Measurements from ENCODE around the gene FTHL17.

The FTHL17 gene

GRCh38 chrX:31038575-31039326 lies 33.1 kb downstream of the FTHL17 start:
- peak; percentile 12 for DNase-seq
- Histone ChIP-seq H3K79me2 (ENCODE audit: insufficient read depth, low read length) (no peaks in the 10 kb centered on the region), H4K20me1 (ENCODE audit: insufficient read depth, low read length) (no peaks in the 10 kb centered on the region), H3K9me3 (ENCODE audit: insufficient read depth, low read length, severe bottlenecking) (no peaks in the 10 kb centered on the region), H2AFZ (ENCODE audit: low read depth, low read length) (no peak overlapping the region), H3K27me3 (ENCODE audit: insufficient read depth, low read length, poor library complexity) (no peaks in the 10 kb centered on the region), H3K4me3 (ENCODE audit: low read depth in 1 of 2, low read length in 2 of 2) (no peak overlapping the region), H3K4me1 (ENCODE audit: insufficient read depth, low read length) (no peaks in the 10 kb centered on the region), H3K4me2 (ENCODE audit: insufficient read depth, low read length) (no peak overlapping the region), H3K36me3 (ENCODE audit: insufficient read depth, low read length) (no peaks in the 10 kb centered on the region), H3K27ac (ENCODE audit: low read length) (no peak overlapping the region), H3K9ac (ENCODE audit: low read depth, low read length) (no peak overlapping the region)
- ATAC-seq (ENCODE audit: insufficient read depth, low read depth) = peak; percentile 52; the same call in 1 of the 3 replicates
- TF ChIP-seq EZH2 (IDR thresholded peaks at IDR 0.05; ENCODE audit: borderline replicate concordance, low read depth, low read length, severe bottlenecking) (no peak), CTCF (IDR thresholded peaks at IDR 0.05; ENCODE audit: borderline replicate concordance, extremely low read depth, low read length, poor library complexity, severe bottlenecking) (peak; percentile 69)

- Histone ChIP-seq H3K4me1 (ENCODE audit: insufficient read depth, low read length) (no peaks in the 10 kb centered on the region), H2AFZ (ENCODE audit: low read depth, low read length) (no peak overlapping the region), H4K20me1 (ENCODE audit: insufficient read depth, low read length) (no peaks in the 10 kb centered on the region), H3K4me2 (ENCODE audit: insufficient read depth, low read length) (no peak overlapping the region), H3K9ac (ENCODE audit: low read depth, low read length) (no peak overlapping the region), H3K27ac (ENCODE audit: low read length) (no peak overlapping the region), H3K36me3 (ENCODE audit: insufficient read depth, low read length) (no peaks in the 10 kb centered on the region), H3K9me3 (ENCODE audit: insufficient read depth, low read length, severe bottlenecking) (no peaks in the 10 kb centered on the region), H3K27me3 (ENCODE audit: insufficient read depth, low read length, poor library complexity) (no peaks in the 10 kb centered on the region), H3K4me3 (ENCODE audit: low read depth in 1 of 2, low read length in 2 of 2) (no peak overlapping the region), H3K79me2 (ENCODE audit: insufficient read depth, low read length) (no peaks in the 10 kb centered on the region)
- no peak for ATAC-seq (ENCODE audit: insufficient read depth, low read depth)
- no peak for TF ChIP-seq EZH2 (IDR thresholded peaks at IDR 0.05; ENCODE audit: borderline replicate concordance, low read depth, low read length, severe bottlenecking)
- TF ChIP-seq CTCF (IDR thresholded peaks at IDR 0.05; ENCODE audit: borderline replicate concordance, extremely low read depth, low read length, poor library complexity, severe bottlenecking) = peak; percentile 54
- no peak for DNase-seq
These were observed 34.9 kb downstream of the FTHL17 start for GRCh38 chrX:31036895-31037294.

GRCh38 chrX:31027351-31027750 lies 44.5 kb downstream of the FTHL17 start:
- Histone ChIP-seq H3K36me3 (ENCODE audit: insufficient read depth, low read length) (no peaks in the 10 kb centered on the region), H3K79me2 (ENCODE audit: insufficient read depth, low read length) (no peaks in the 10 kb centered on the region), H3K27ac (ENCODE audit: low read length) (no peak overlapping the region), H3K27me3 (ENCODE audit: insufficient read depth, low read length, poor library complexity) (no peaks in the 10 kb centered on the region), H4K20me1 (ENCODE audit: insufficient read depth, low read length) (no peaks in the 10 kb centered on the region), H2AFZ (ENCODE audit: low read depth, low read length) (no peak overlapping the region), H3K4me1 (ENCODE audit: insufficient read depth, low read length) (no peaks in the 10 kb centered on the region), H3K9ac (ENCODE audit: low read depth, low read length) (no peak overlapping the region), H3K4me3 (ENCODE audit: low read depth in 1 of 2, low read length in 2 of 2) (no peak overlapping the region), H3K9me3 (ENCODE audit: insufficient read depth, low read length, severe bottlenecking) (no peaks in the 10 kb centered on the region), H3K4me2 (ENCODE audit: insufficient read depth, low read length) (no peak overlapping the region)
- DNase-seq (no peak), ATAC-seq (ENCODE audit: insufficient read depth, low read depth) (no peak)
- no peak for TF ChIP-seq CTCF (IDR thresholded peaks at IDR 0.05; ENCODE audit: borderline replicate concordance, extremely low read depth, low read length, poor library complexity, severe bottlenecking)
- no peak for TF ChIP-seq EZH2 (IDR thresholded peaks at IDR 0.05; ENCODE audit: borderline replicate concordance, low read depth, low read length, severe bottlenecking)

Data from DND-41 (cell line).